Inflammatory macrophage treated with lipopolysaccharide for 4 hours (primary cell): ENCODE data around the gene SNX33.

Experiments
- DNase-seq: peaks from one replicate; pipeline ENCODE4 v3.0.0-alpha.2; 2020

Gene SNX33

GRCh38 chr15:75644376-75644775 is 3.3 kb upstream of the SNX33 start:
- no peak for DNase-seq

- DNase-seq: no peak
Measured at GRCh38 chr15:75646112-75646943, 1.4 kb upstream of the SNX33 start.

- DNase-seq: no peak
Measured at GRCh38 chr15:75646944-75647364, 758 bp upstream of the SNX33 start.

GRCh38 chr15:75648156-75649000 is 666 bp downstream of the SNX33 start:
- DNase-seq: no peak

- no peak for DNase-seq
Measured at GRCh38 chr15:75649045-75649761, 1.5 kb downstream of the SNX33 start.

GRCh38 chr15:75649848-75650247 is 2.1 kb downstream of the SNX33 start:
- no peak for DNase-seq

- DNase-seq: peak; percentile 61
Measured at GRCh38 chr15:75650908-75651809, 3.4 kb downstream of the SNX33 start.

GRCh38 chr15:75651810-75652543 is 4.3 kb downstream of the SNX33 start:
- DNase-seq: no peak

GRCh38 chr15:75653347-75653913 is 5.7 kb downstream of the SNX33 start:
- DNase-seq: no peak

GRCh38 chr15:75654201-75654907 is 6.6 kb downstream of the SNX33 start:
- no peak for DNase-seq

- DNase-seq: no peak
Measured at GRCh38 chr15:75655931-75656330, 8.2 kb downstream of the SNX33 start.

GRCh38 chr15:75656331-75656730 is 8.6 kb downstream of the SNX33 start:
- DNase-seq: no peak

GRCh38 chr15:75656813-75657212 is 9.1 kb downstream of the SNX33 start:
- no peak for DNase-seq

GRCh38 chr15:75659141-75659771 is 11.5 kb downstream of the SNX33 start:
- DNase-seq: no peak

- DNase-seq: no peak
Measured at GRCh38 chr15:75659928-75660645, 12.4 kb downstream of the SNX33 start.

GRCh38 chr15:75661100-75661755 is 13.5 kb downstream of the SNX33 start:
- DNase-seq: no peak

- no peak for DNase-seq
Measured at GRCh38 chr15:75661756-75662140, 14.0 kb downstream of the SNX33 start.

- no peak for DNase-seq
Measured at GRCh38 chr15:75662823-75663519, 15.3 kb downstream of the SNX33 start.
